Osteocyte (in vitro differentiated cells): Measurements from ENCODE around the gene SEC24C. TPM values are rescaled to one million over a fixed set of nuclear protein-coding genes. Genes with fewer than 3 reads are reported as not detected.

ENCODE experiments used
- DNase-seq: peaks from one replicate; pipeline ENCODE4 v3.0.0; 2021; ENCODE audit warnings: mixed read lengths; ENCODE audit not compliant: unreplicated experiment; ENCODE audit errors: extremely low spot score
- H3K27ac Mint-ChIP-seq: one replicate; pipeline ENCODE4 v1.8.0; 2021; ENCODE audit warnings: mild to moderate bottlenecking, mixed read lengths; ENCODE audit not compliant: unreplicated experiment
- H3K27me3 Mint-ChIP-seq: one replicate; pipeline ENCODE4 v1.8.0; 2021; ENCODE audit warnings: mixed read lengths; ENCODE audit not compliant: unreplicated experiment
- H3K36me3 Mint-ChIP-seq: one replicate; pipeline ENCODE4 v1.8.0; 2021; ENCODE audit warnings: mixed read lengths; ENCODE audit not compliant: unreplicated experiment
- H3K4me1 Mint-ChIP-seq: one replicate; pipeline ENCODE4 v1.8.0; 2021; ENCODE audit warnings: mixed read lengths; ENCODE audit not compliant: unreplicated experiment
- H3K4me3 Mint-ChIP-seq: one replicate; pipeline ENCODE4 v1.8.0; 2021; ENCODE audit warnings: mild to moderate bottlenecking, moderate library complexity, mixed read lengths; ENCODE audit not compliant: unreplicated experiment
- H3K9me3 Mint-ChIP-seq: one replicate; pipeline ENCODE4 v1.8.0; 2021; ENCODE audit warnings: mixed read lengths; ENCODE audit not compliant: unreplicated experiment
- CTCF ChIP-seq: fragments of 200-600 bp; sonication (generic); IDR thresholded peaks from 2 replicates; pipeline ENCODE4 v1.5.0; 2021; ENCODE audit warnings: antibody characterized with exemption, mild to moderate bottlenecking, moderate library complexity
- total RNA-seq: library from RNA; stranded (reverse); gene quantifications from 2 replicates; pipeline ENCODE4 v1.2.1, GENCODE V29; 2021

Gene SEC24C
- total RNA-seq, 1 donor from 2014 or later: 64.2 TPM

- TF ChIP-seq CTCF: no peak
- peak; percentile 96 for DNase-seq
- H3K4me1 Mint-ChIP-seq: peaks cover 16% of the 10 kb centered on the region
- H3K27ac Mint-ChIP-seq: peak overlapping the region; percentile 99
- H3K36me3 Mint-ChIP-seq: peaks cover 9% of the 10 kb centered on the region
- no peaks in the 10 kb centered on the region for H3K9me3 Mint-ChIP-seq
- H3K27me3 Mint-ChIP-seq: no peaks in the 10 kb centered on the region
- H3K4me3 Mint-ChIP-seq: peak overlapping the region; percentile 99
Observed at GRCh38 chr10:73730153-73730906, 13.8 kb upstream of the SEC24C start.

- Mint-ChIP-seq H3K36me3 (peaks cover 3% of the 10 kb centered on the region), H3K4me3 (peak overlapping the region; percentile 99), H3K4me1 (peaks cover 16% of the 10 kb centered on the region), H3K27ac (no peak overlapping the region), H3K9me3 (no peaks in the 10 kb centered on the region), H3K27me3 (no peaks in the 10 kb centered on the region)
- no peak for TF ChIP-seq CTCF
- DNase-seq: no peak
Observed at GRCh38 chr10:73731588-73732375, 12.4 kb upstream of the SEC24C start.

- no peaks in the 10 kb centered on the region for H3K27me3 Mint-ChIP-seq
- no peak for DNase-seq
- peaks cover 3% of the 10 kb centered on the region for H3K36me3 Mint-ChIP-seq
- H3K27ac Mint-ChIP-seq: no peak overlapping the region
- peak overlapping the region; percentile 42 for H3K4me3 Mint-ChIP-seq
- H3K4me1 Mint-ChIP-seq: peaks cover 16% of the 10 kb centered on the region
- TF ChIP-seq CTCF: no peak
- H3K9me3 Mint-ChIP-seq: no peaks in the 10 kb centered on the region
Observed at GRCh38 chr10:73732426-73732825, 11.7 kb upstream of the SEC24C start.

GRCh38 chr10:73732931-73733623 lies 11.1 kb upstream of the SEC24C start:
- peaks cover 3% of the 10 kb centered on the region for H3K36me3 Mint-ChIP-seq
- no peak for DNase-seq
- no peak for TF ChIP-seq CTCF
- peaks cover 16% of the 10 kb centered on the region for H3K4me1 Mint-ChIP-seq
- no peaks in the 10 kb centered on the region for H3K27me3 Mint-ChIP-seq
- no peak overlapping the region for H3K4me3 Mint-ChIP-seq
- H3K9me3 Mint-ChIP-seq: no peaks in the 10 kb centered on the region
- H3K27ac Mint-ChIP-seq: no peak overlapping the region
